Sigmoid colon (tissue), 4 donors: ENCODE results near the gene TEP1.

Experiments used
- CTCF ChIP-seq, 4 experiments: fragments of 450-650 bp in 3 of 4; fragments of 200-600 bp in 1 of 4; IDR thresholded peaks; one replicate each; pipeline ENCODE4 v1.5.1; 2016 to 2019; ENCODE audit warnings: antibody characterized with exemption in 4 of 4, mild to moderate bottlenecking in 3 of 4, moderate library complexity in 2 of 4
- POLR2A ChIP-seq, 2 donors: fragments of 450-650 bp; IDR thresholded peaks; one replicate each; pipeline ENCODE4 v1.6.1; 2016; ENCODE audit warnings: antibody characterized with exemption in 2 of 2, mild to moderate bottlenecking in 2 of 2, moderate library complexity in 2 of 2
- POLR2AphosphoS5 ChIP-seq, 4 donors: sonication (generic); formaldehyde crosslinking; IDR thresholded peaks; one replicate each; pipeline ENCODE4 v1.6.1; 2017; ENCODE audit warnings: antibody characterized with exemption in 4 of 4

GRCh38 chr14:20391505-20391904 is 21.8 kb downstream of the TEP1 start:
- no peak for TF ChIP-seq CTCF (IDR thresholded peaks at IDR 0.05)
- no peak for TF ChIP-seq POLR2AphosphoS5 (IDR thresholded peaks at IDR 0.05)
- no peak for TF ChIP-seq POLR2A (IDR thresholded peaks at IDR 0.05)
